ENCODE measurements around the gene HCN3.
"Not testable (repeated sequence)": the region's sequence is repeated elsewhere in the genome, so short reads cannot be mapped to it uniquely, and the experiment has no call there.

The HCN3 gene

DNA sequence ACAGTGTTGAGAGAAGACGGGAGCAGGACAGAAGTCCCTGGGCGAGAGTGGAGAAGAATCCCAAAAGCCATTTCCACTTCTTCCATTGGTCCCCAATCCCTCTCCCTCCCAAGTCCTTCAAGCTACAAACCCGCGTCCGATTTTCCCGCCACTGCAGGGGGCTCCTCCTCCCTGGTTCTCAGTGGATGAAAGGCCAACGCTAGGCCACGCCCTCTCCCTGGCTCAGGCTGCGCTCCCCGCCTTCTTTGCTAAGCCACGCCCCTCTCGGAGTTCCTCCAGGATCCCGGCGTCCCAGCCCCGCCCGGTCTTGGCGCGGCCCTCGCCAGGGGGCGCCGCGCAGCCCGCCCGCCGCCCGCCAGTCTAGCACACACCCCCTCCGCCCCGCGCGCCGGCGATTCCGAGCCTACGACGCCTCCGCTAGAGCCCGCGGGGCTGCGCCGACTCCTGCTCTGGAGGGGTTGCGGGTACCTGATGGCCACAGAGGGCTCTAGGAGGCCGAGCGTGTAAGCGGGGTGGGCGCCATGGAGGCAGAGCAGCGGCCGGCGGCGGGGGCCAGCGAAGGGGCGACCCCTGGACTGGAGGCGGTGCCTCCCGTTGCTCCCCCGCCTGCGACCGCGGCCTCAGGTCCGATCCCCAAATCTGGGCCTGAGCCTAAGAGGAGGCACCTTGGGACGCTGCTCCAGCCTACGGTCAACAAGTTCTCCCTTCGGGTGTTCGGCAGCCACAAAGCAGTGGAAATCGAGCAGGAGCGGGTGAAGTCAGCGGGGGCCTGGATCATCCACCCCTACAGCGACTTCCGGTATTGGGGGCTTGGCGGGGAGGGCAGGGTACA, at the start of gene HCN3:
HCN3 (plus strand) TSS at position 394 of the 832 bp plus-strand sequence; CDS start at position 522, 128 bp downstream.
- peak; percentile 91 to 97 (median 96) for DNase-seq (ENCODE audit: low read depth in 2 of 3, low spot score in 1 of 3)

DNA sequence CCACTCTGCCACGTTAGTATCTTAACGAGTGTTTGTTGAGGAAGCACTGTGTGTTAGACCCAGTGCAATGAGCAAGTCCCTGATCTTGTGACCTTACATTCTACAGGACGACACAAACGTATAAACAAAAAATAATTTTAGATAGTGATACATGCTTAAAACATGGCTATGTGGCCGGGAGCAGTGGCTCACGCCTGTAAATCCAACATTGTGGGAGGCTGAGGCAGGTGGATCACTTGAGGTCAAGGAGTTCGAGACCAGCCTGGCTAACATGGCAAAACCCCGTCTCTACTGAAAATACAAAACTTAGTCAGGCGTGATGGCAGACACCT, 49.2 kb upstream of the HCN3 start:
- DNase-seq (ENCODE audit: low read depth in 2 of 3, low spot score in 1 of 3), result no peak

- not testable (repeated sequence) for DNase-seq (ENCODE audit: low read depth in 2 of 3, low spot score in 1 of 3)
Observed at GRCh38 chr1:155231302-155231701, 46.0 kb upstream of the HCN3 start.

GRCh38 chr1:155232001-155232978, 45.0 kb upstream of the HCN3 start:
- not testable (repeated sequence) for DNase-seq (ENCODE audit: low read depth in 2 of 3, low spot score in 1 of 3)

- DNase-seq (ENCODE audit: low read depth in 2 of 3, low spot score in 1 of 3), result not testable (repeated sequence)
Observed at GRCh38 chr1:155233502-155233901, 43.8 kb upstream of the HCN3 start.

GRCh38 chr1:155235375-155235774, 41.9 kb upstream of the HCN3 start:
- DNase-seq (ENCODE audit: low read depth in 2 of 3, low spot score in 1 of 3), result not testable (repeated sequence)

DNA sequence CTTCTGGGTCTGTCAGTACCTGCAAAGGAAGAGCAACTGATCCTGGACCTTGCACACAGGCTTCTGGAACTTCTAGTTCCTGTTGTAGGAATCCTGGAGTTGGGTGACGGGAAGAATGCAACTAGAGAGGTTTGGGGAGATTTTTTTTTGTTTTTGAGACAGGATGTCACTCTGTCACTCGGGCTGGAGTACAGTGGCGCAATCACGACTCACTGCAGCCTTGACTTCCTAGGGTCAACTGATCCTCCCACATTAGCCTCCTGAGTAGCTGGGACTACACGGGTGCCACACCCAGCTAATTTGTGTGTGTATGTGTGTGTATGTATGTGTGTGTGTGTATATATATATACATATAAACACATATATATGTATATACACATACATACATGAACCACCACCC, 40.8 kb upstream of the HCN3 start:
- no peak for DNase-seq (ENCODE audit: low read depth in 2 of 3, low spot score in 1 of 3)

DNA sequence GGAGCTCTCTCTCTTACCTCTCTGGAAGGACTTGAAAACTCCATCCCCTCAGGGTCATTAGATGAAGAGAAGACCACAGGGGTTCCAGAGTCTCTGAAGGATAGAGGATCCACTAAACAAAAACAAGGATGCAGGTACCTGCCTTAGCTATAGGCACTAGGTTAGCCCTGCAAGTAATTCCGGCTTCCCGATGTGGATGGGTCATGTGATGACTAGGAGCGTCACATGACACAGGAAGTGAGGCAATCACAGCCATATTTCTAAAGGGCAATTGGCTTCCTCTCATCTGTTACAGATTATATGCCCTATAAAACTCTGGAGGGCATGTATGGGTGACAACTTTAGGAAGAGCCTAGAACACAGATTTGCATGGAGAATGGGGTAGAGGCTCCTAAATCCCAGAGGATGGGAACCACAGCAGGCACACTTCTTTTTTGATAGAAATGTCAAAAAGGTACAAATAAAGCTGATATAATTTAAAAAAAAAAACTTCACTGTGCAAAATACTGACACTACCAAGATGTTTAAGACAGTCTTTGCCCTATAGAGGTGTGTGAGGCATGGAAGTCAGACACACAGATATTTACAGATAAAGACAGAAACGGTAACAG, 36.1 kb upstream of the HCN3 start:
- peak in 2 of 3 donors; percentile 38 to 60 for DNase-seq (ENCODE audit: low read depth in 2 of 3, low spot score in 1 of 3)

DNA sequence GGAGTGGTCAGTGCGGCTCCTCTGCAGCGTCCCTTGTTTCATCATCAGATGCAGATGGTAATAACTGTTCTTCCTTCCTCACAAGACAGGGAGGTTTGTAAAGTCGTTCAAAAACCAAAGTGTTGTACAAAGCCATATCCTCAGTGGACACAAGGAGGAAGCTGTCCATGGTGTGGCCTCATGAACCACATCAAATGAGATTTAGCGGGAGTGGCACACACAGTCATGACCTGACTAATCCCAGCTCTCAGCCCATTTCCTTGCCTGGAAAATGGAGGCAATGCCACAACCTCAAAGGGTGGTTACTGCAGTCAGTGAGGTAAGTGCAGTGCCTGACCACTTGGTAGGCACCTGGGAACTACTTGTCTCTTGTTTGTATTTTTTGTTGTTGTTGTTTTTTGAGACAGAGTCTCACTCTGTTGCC, 35.4 kb upstream of the HCN3 start:
- no peak for DNase-seq (ENCODE audit: low read depth in 2 of 3, low spot score in 1 of 3)

DNA sequence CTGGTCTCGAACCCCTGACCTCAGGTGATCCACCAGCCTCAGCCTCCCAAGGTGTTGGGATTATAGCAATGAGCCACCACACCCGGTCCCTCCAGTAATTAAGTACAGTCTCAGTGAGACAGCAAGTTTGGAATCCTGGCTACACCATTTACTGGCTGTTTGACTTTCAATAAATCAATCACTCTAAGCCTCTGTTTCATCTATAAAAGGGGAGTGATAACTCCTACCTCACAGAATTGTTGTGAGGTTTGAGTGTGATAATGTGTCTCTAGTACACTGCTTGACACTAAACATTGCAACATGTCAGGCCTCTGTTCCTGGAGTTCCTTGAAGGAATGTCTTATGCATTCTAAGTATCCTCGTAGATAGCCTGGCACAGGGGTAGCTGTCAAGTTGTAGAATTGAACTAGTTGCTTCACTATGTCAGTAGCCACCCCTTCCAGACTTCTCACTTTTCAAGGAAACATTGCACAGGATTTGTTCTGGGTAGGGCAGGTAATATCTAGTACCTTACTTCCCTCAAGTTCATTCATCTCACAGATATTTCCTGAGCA, 34.4 kb upstream of the HCN3 start:
- no peak for DNase-seq (ENCODE audit: low read depth in 2 of 3, low spot score in 1 of 3)

GRCh38 chr1:155244368-155245162, 32.7 kb upstream of the HCN3 start:
- peak; percentile 90 to 95 (median 92) for DNase-seq (ENCODE audit: low read depth in 2 of 3, low spot score in 1 of 3)

DNA sequence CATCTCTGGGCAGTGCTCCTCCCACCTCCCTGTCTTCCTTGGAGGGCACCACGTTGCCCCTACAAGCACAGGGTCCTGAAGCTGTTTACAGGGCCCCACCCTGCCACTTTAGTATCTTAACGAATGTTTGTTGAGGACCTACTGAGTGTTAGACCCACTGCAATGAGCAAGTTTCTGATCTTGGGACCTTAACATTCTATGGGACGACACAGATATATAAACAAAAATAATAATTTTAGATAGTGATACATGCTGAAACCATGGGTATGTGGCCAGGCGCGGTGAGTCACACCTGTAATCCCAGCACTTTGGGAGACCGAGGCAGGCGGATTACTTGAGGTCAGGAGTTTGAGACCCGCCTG, 32.1 kb upstream of the HCN3 start:
- DNase-seq (ENCODE audit: low read depth in 2 of 3, low spot score in 1 of 3), result no peak

- DNase-seq (ENCODE audit: low read depth in 2 of 3, low spot score in 1 of 3), result not testable (repeated sequence)
Observed at GRCh38 chr1:155246796-155247195, 30.5 kb upstream of the HCN3 start.

DNA sequence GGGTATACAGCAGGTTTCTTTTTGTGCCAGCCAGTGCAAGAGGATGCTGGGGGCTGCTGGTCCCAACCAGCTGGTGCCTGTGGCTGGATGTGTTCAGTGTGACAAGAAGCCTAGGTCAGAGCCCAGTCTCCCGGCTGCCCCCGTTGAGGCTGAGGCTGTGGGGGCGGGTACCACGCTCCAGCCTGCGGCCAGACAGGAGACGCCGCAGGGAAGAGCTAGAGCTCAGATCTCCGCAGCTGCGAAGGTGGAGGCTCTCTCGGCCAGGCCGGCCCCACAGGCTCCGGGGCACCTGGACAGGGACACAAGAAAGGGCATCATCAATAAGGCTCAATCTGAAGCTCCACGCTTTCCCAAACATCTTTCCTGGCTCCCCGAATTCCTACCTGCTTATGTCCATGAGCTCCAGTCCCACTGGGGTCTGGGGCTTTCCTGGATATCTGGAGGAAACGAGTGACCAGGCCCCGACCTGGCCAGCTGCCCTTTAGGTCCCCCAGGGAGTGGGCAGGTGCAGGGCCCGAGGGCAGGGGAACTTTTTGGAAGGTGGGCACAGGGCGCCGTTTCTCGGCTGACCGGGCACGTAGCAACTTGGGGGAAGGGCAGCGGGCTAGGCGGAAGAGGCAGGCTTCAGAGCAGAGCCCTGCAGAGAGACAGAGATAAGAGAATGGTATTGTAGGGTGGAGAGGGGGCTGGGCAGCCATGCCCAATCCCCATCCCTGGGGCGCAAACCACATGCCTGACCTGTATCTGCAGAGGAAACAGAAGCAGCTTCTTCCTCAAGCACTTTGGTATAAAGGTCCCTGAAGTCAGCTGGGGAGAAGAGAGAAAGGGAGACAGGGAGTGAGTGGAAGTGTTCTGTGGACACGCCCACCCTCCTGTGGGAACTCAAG, 29.4 kb upstream of the HCN3 start:
- no peak for DNase-seq (ENCODE audit: low read depth in 2 of 3, low spot score in 1 of 3)

DNA sequence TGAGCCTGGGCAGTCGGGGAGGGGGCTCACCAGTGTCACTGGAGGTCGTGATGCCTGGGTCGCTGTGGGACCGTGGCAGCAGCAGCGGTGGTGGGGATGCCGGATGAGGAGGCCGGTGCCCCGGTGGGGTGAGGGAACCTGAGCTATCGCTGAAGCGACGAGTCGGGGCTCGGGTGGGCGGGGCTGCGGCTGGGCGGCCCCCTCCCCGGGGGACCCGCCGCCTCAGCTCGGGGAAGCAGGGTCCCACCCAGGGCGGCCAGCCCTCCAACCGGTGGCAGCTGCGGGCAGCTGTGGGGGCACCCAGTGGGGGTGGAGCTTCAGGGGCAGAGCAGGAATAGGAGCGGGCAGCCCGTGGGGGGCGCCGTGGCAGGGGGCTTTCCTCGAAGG, 27.0 kb upstream of the HCN3 start:
- no peak for DNase-seq (ENCODE audit: low read depth in 2 of 3, low spot score in 1 of 3)

DNA sequence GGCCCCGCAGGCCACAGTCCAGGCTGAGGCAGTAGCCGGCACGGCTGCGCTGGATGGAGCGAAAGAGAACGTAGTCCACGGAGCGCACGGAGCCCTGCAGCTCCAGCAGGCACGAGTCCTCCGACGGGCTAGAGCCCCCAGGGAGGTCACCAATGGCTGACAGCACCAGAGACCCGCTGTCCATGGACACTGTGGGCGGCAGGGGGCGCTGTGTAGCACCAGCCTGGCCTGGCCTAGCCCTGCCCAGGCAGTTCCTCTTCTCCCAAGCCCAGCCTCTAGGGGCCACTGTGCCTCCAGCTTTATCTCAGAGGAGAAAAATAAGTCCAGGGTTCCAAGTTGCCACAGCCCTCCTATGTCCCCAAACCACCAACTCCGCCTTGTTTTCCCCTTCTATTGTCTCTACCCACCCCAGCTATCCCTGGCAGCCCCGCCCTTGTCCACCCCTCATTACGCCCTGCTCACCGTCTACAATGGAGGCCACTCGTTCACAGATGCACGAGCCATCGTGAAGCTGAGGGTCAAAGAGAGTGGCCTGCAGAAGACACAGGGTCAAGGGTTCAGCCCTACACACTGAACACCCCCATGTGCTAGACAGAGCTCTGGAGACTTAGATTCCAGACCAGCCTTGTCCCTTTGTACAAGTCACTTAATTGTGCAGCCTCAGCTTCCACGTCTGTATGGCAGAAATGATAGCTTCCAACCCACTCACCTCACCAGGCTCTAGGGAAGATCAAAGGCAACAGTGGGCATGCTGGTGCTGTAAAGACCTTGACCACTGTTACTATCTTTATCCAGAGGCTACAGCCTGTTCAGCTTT, 26.4 kb upstream of the HCN3 start:
- DNase-seq (ENCODE audit: low read depth in 2 of 3, low spot score in 1 of 3), result peak; percentile 94 to 97 (median 94)

DNA sequence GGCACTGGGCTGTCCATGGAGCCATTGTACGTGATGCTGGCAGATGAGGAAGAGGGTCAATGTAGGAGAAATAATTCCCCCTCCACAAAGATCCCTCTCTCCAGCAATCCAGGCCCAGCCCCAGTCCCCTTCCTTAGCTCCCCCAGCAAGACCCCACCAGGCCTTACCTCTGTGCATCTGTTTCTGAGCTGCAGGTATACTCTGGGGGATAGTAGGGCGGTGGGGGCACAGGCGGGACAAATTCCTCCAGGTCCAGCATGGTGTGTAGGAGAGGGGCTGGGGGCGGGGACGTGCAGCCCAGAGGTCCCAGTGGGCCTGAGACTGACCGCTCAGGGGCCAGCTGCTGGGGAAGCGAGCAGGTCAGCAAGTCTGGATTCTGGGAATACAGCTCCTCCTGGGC, 25.7 kb upstream of the HCN3 start:
- DNase-seq (ENCODE audit: low read depth in 2 of 3, low spot score in 1 of 3), result no peak

- no peak for DNase-seq (ENCODE audit: low read depth in 2 of 3, low spot score in 1 of 3)
Observed at GRCh38 chr1:155253208-155253607, 24.1 kb upstream of the HCN3 start.

GRCh38 chr1:155253797-155254196, 23.5 kb upstream of the HCN3 start:
- DNase-seq (ENCODE audit: low read depth in 2 of 3, low spot score in 1 of 3), result no peak

All from stimulated activated CD4-positive, alpha-beta T cell treated with anti-CD3 and anti-CD28 coated beads, Interleukin-12 subunit alpha, Interleukin-12 subunit beta, amount 100 ng/mL, for 48 hours (primary cell).